Fibroblast of skin of left biceps (primary cell): Measurements from ENCODE around the gene ZMYND11.
"Not testable (repeated sequence)": the region's sequence is repeated elsewhere in the genome, so short reads cannot be mapped to it uniquely, and the experiment has no call there.

Experiments
- DNase-seq, 2 experiments: peaks; one replicate each; pipeline ENCODE4 v3.0.0-alpha.2; 2013; ENCODE audit warnings: low read depth in 2 of 2

The ZMYND11 gene

GRCh38 chr10:244227-244626 lies 109.0 kb downstream of the ZMYND11 start:
- DNase-seq = no peak

- no peak for DNase-seq
These were observed 111.2 kb downstream of the ZMYND11 start for GRCh38 chr10:246431-246830.

GRCh38 chr10:247480-247879 lies 112.2 kb downstream of the ZMYND11 start:
- DNase-seq = no peak

GRCh38 chr10:248307-248706 lies 113.1 kb downstream of the ZMYND11 start:
- no peak for DNase-seq

GRCh38 chr10:251982-252582 lies 116.8 kb downstream of the ZMYND11 start:
- no peak for DNase-seq

- no peak for DNase-seq
These were observed 125.7 kb downstream of the ZMYND11 start for GRCh38 chr10:260819-261429.

GRCh38 chr10:264160-265073 lies 129.2 kb downstream of the ZMYND11 start:
- DNase-seq = not testable (repeated sequence)

- DNase-seq = not testable (repeated sequence)
These were observed 129.8 kb downstream of the ZMYND11 start for GRCh38 chr10:265074-265440.

- not testable (repeated sequence) for DNase-seq
These were observed 130.7 kb downstream of the ZMYND11 start for GRCh38 chr10:265816-266588.

GRCh38 chr10:266974-267425 lies 131.7 kb downstream of the ZMYND11 start:
- DNase-seq = no peak

GRCh38 chr10:267705-268104 lies 132.4 kb downstream of the ZMYND11 start:
- DNase-seq = no peak

- DNase-seq = no peak
These were observed 134.3 kb downstream of the ZMYND11 start for GRCh38 chr10:269440-270074.

- DNase-seq = no peak
These were observed 135.9 kb downstream of the ZMYND11 start for GRCh38 chr10:271201-271600.

- DNase-seq = no peak
These were observed 136.5 kb downstream of the ZMYND11 start for GRCh38 chr10:271722-272121.

GRCh38 chr10:273088-273487 lies 137.8 kb downstream of the ZMYND11 start:
- no peak for DNase-seq

- no peak for DNase-seq
These were observed 139.6 kb downstream of the ZMYND11 start for GRCh38 chr10:274866-275265.

- DNase-seq = no peak
These were observed 140.4 kb downstream of the ZMYND11 start for GRCh38 chr10:275680-276079.

GRCh38 chr10:277963-278362 lies 142.7 kb downstream of the ZMYND11 start:
- DNase-seq = no peak

GRCh38 chr10:278707-279106 lies 143.5 kb downstream of the ZMYND11 start:
- DNase-seq = no peak

- no peak for DNase-seq
These were observed 144.0 kb downstream of the ZMYND11 start for GRCh38 chr10:279232-279631.

- no peak for DNase-seq
These were observed 144.4 kb downstream of the ZMYND11 start for GRCh38 chr10:279655-280054.
